DOHH2 (cell line): ENCODE results near the gene CABP1.
A peak's percentile ranks its signal among the peaks of the same experiment; 100 is the strongest.

ENCODE experiments used
- H3F3A ChIP-seq: fragments of 200-600 bp; sonication (generic), shearing (Covaris generic); 2 replicates; pipeline ENCODE4 v1.6.0; 2016; ENCODE audit warnings: antibody characterized with exemption, mild to moderate bottlenecking; ENCODE audit not compliant: control insufficient read depth, insufficient read depth
- H3K27ac ChIP-seq: fragments of 200-600 bp; sonication (generic); 2 replicates; pipeline ENCODE4 v1.5.1; 2014; ENCODE audit warnings: low read depth, mild to moderate bottlenecking, low read length, moderate library complexity
- H3K27me3 ChIP-seq: fragments of 200-600 bp; sonication (generic); 2 replicates; pipeline ENCODE4 v1.6.1; 2014; ENCODE audit warnings: mild to moderate bottlenecking, low read length, mixed read lengths; ENCODE audit not compliant: control insufficient read depth
- H3K36me3 ChIP-seq: fragments of 200-600 bp; sonication (generic); 2 replicates; pipeline ENCODE4 v1.6.1; 2014; ENCODE audit warnings: mild to moderate bottlenecking, low read length, moderate library complexity, mixed read lengths; ENCODE audit not compliant: control insufficient read depth
- H3K4me1 ChIP-seq: fragments of 200-600 bp; sonication (generic); 2 replicates; pipeline ENCODE4 v1.6.1; 2014; ENCODE audit warnings: mild to moderate bottlenecking, low read length, mixed read lengths; ENCODE audit not compliant: control insufficient read depth
- H3K4me2 ChIP-seq: fragments of 200-600 bp; sonication (generic); 2 replicates; pipeline ENCODE4 v1.6.0; 2014; ENCODE audit warnings: mild to moderate bottlenecking, low read length, moderate library complexity
- H3K4me3 ChIP-seq: fragments of 200-600 bp; sonication (generic); 2 replicates; pipeline ENCODE4 v1.5.1; 2014; ENCODE audit warnings: mild to moderate bottlenecking, low read length, mixed read lengths
- H3K79me2 ChIP-seq: fragments of 200-600 bp; sonication (generic); 2 replicates; pipeline ENCODE4 v1.6.1; 2014; ENCODE audit warnings: mild to moderate bottlenecking, low read length, mixed read lengths; ENCODE audit not compliant: control insufficient read depth
- H3K9me2 ChIP-seq: fragments of 200-600 bp; sonication (generic); replicated peaks from 2 replicates; pipeline ENCODE4 v1.6.1; 2014; ENCODE audit warnings: mild to moderate bottlenecking, low read length, mixed read lengths; ENCODE audit not compliant: control insufficient read depth
- H3K9me3 ChIP-seq: fragments of 200-600 bp; sonication (generic); 2 replicates; pipeline ENCODE4 v1.6.1; 2014; ENCODE audit warnings: antibody characterized with exemption, low read length, mixed read lengths; ENCODE audit not compliant: control insufficient read depth, insufficient read depth
- H4K20me1 ChIP-seq: fragments of 200-600 bp; sonication (generic); 2 replicates; pipeline ENCODE4 v1.6.0; 2014; ENCODE audit warnings: low read depth, mild to moderate bottlenecking, antibody characterized with exemption, low read length, moderate library complexity; ENCODE audit not compliant: control insufficient read depth, insufficient read depth
- EZH2phosphoT487 ChIP-seq: fragments of 200-600 bp; sonication (generic); IDR thresholded peaks from 2 replicates; pipeline ENCODE4 v1.6.1; 2017; ENCODE audit warnings: borderline replicate concordance, mild to moderate bottlenecking, antibody characterized with exemption, low read length, moderate library complexity, mixed read lengths
- TF ChIP-seq, protein P1 (sequence below): fragments of 200-600 bp; sonication (generic); IDR thresholded peaks from one replicate; pipeline ENCODE4 v1.5.1; 2014; ENCODE audit warnings: antibody characterized with exemption, mild to moderate bottlenecking, low read depth, low read length; ENCODE audit not compliant: poor library complexity, severe bottlenecking

The CABP1 gene

DNA sequence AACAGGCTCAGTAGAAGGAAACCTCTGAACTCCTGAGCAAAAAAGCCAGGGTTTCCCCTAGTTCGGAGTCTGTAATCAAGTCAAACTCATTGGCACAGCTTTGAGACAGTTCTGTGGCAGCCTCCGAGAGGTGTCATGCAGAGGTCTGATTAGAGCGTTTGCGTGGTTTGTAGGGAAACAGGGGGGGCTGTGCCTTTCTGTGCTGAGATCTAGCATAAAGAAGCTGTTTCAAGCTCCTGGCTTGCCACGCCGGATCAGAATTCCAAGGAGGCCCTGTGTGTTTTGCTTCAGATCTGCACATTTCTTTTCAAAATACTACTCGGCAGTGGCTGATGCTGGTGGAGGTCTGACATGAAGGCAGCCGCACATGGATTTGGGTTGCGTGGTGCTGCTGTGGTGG, 1.7 kb downstream of the CABP1 start:
- Histone ChIP-seq H3K9me2 (no peaks in the 10 kb centered on the region), H4K20me1 (no peaks in the 10 kb centered on the region), H3K27ac (no peak overlapping the region), H3K4me1 (peaks cover 18% of the 10 kb centered on the region), H3K36me3 (no peaks in the 10 kb centered on the region), H3K4me2 (no peak overlapping the region), H3K4me3 (no peak overlapping the region), H3K27me3 (peaks cover 50% of the 10 kb centered on the region), H3K79me2 (no peaks in the 10 kb centered on the region), H3F3A (no peaks in the 10 kb centered on the region), H3K9me3 (no peaks in the 10 kb centered on the region)
- TF ChIP-seq EZH2phosphoT487, result 0 out of 2 replicates have a peak, but pooled peaks have one; percentile 12
- TF ChIP-seq, protein P1, sequence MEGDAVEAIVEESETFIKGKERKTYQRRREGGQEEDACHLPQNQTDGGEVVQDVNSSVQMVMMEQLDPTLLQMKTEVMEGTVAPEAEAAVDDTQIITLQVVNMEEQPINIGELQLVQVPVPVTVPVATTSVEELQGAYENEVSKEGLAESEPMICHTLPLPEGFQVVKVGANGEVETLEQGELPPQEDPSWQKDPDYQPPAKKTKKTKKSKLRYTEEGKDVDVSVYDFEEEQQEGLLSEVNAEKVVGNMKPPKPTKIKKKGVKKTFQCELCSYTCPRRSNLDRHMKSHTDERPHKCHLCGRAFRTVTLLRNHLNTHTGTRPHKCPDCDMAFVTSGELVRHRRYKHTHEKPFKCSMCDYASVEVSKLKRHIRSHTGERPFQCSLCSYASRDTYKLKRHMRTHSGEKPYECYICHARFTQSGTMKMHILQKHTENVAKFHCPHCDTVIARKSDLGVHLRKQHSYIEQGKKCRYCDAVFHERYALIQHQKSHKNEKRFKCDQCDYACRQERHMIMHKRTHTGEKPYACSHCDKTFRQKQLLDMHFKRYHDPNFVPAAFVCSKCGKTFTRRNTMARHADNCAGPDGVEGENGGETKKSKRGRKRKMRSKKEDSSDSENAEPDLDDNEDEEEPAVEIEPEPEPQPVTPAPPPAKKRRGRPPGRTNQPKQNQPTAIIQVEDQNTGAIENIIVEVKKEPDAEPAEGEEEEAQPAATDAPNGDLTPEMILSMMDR, result no peak

DNA sequence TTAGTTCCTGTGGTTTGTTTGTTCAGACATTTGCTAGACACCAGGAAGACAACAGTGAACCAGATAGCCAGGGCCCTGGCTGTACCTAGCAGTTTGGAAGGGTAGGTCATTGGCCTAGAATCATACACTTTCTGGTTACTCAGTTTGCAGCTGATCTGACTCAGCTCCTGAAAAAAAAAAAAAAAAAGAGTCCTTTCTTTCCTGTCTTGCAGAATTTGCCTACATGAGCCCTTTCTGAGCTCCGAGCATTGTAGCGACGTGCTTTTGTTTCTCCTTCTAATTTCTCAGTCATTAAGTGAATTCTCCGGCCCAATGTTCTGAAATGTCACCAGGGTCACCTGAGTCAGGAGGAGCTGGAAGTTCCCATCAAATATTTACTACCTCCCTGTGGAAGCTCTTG, 2.4 kb downstream of the CABP1 start:
- H3K9me2 ChIP-seq, result no peaks in the 10 kb centered on the region
- no peaks in the 10 kb centered on the region for H3K9me3 ChIP-seq
- no peaks in the 10 kb centered on the region for H4K20me1 ChIP-seq
- H3K27ac ChIP-seq, result no peak overlapping the region
- H3K79me2 ChIP-seq, result no peaks in the 10 kb centered on the region
- peaks cover 50% of the 10 kb centered on the region for H3K27me3 ChIP-seq
- H3K4me3 ChIP-seq, result no peak overlapping the region
- no peak overlapping the region for H3K4me2 ChIP-seq
- H3K36me3 ChIP-seq, result no peaks in the 10 kb centered on the region
- TF ChIP-seq, protein P1, result no peak
- TF ChIP-seq EZH2phosphoT487, result no peak
- peaks cover 20% of the 10 kb centered on the region for H3K4me1 ChIP-seq
- no peaks in the 10 kb centered on the region for H3F3A ChIP-seq

DNA sequence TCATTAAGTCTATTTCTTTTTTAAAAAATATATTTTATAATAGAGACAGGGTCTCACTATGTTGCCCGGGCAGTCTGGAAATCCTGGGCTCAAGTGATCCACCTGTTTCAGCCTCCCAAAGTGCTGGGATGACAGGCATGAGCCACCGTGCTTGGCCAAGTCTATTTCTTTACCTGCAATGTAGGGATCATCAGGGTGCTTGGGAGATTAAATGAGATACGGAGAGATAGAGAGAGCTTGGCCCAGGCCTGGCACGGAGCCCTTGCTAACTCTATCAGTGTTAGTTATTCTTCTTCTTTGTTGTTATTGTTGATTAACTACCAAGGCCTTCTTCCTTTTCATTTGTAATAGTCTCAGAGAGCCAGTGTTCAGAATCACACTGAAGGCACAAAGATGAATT, 3.1 kb downstream of the CABP1 start:
- Histone ChIP-seq H3K79me2 (no peaks in the 10 kb centered on the region), H3K4me1 (peaks cover 28% of the 10 kb centered on the region), H3K9me3 (no peaks in the 10 kb centered on the region), H4K20me1 (no peaks in the 10 kb centered on the region), H3K36me3 (no peaks in the 10 kb centered on the region), H3F3A (no peaks in the 10 kb centered on the region), H3K27ac (no peak overlapping the region), H3K27me3 (peaks cover 53% of the 10 kb centered on the region), H3K4me2 (no peak overlapping the region), H3K4me3 (no peak overlapping the region), H3K9me2 (no peaks in the 10 kb centered on the region)
- TF ChIP-seq, protein P1, result no peak
- no peak for TF ChIP-seq EZH2phosphoT487
